Suppressor macrophage treated with lipopolysaccharide for 4 hours (primary cell): ENCODE results near the gene MSANTD1.

ENCODE experiments used
- DNase-seq: peaks from one replicate; pipeline ENCODE4 v3.0.0-alpha.2; 2020

Gene MSANTD1

DNA sequence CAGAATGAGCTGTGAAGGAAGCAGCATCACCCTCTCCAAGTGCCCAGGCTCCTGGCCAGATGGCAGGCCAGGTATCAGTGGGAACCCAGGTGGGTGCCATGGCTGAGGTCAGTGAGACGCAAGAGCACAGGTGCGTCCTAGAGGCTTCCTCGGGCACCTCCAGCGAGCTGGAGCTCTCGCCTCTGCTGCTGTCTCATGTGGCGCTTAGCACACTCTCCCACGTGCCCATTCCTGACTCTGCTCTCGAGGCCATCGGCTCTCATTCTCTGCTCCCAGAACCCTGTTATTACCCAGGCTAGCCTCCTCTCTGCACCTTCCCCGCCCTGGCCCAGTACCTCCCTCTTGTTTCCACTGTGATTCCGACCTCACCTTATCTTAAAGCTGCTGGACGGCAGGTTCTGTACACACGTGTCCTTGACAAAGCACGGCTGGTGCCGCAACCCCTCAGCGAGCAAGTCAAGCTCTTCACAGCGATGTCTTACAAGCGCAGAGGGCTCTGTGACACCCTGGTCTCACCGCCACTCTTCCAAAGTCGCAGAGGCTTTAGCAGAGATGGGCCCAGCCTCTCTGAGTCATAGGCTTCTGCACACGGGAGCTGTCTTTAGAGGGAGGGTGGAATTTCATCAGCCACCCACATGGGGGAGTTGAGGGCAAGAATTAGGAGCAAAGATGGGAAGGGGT, 15.4 kb upstream of the MSANTD1 start:
- DNase-seq, result no peak

DNA sequence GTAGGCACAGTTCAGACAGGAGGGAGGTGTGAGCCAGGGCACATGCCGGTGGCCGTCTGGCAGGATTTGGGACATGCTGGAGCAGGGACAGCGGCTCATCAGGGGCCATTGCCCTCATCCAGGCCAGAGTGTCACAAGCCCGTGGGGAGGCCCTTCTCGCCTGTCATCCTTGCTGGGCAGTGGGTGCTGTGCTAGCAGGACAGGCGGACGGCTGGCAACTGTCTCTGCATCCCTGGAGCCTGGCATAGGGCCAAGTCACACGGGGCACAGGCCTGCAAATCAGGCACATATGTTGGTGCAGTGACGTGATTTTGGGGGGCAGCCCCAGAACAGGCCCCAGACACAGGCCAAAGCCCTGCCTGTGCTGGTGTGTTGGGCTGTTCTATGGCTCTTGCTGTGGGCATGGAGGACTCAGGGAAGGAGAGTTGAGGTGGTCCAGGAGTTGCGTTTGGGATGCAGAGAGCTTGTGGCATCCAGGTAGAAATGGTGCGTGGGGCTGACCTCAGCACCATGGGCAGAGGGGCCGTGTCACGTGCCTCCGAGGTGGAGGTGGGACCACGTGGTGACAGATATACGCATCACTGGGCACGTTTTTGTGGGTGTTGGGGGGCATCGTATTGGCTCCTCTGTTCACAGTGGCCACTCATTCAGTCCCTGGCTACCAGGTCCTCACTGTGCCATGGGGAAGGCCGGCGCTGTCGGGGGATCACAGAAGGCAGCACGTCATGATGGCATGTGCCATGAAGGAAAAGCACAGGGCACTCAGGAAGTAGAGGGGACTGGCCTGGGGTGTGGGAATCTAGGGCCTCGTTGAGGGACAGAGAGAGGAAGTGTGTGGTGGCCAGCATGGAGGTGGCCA, 14.6 kb upstream of the MSANTD1 start:
- no peak for DNase-seq

DNA sequence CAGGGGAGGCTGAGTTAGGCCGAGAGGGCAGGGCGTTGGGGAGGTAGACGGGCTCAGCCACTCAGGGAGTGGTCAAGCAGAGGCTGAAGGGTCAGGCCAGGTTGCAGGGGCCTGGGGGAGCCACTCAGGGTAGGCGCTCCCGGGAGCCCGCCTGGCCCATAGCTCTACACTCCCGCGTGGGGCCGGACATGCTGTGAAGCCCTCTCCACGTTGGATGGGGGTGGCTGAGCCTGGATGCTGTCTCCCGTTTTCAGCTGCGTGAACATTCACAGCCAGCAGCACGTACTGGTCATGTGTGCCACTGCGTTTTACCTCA, 14.0 kb upstream of the MSANTD1 start:
- DNase-seq, result no peak

DNA sequence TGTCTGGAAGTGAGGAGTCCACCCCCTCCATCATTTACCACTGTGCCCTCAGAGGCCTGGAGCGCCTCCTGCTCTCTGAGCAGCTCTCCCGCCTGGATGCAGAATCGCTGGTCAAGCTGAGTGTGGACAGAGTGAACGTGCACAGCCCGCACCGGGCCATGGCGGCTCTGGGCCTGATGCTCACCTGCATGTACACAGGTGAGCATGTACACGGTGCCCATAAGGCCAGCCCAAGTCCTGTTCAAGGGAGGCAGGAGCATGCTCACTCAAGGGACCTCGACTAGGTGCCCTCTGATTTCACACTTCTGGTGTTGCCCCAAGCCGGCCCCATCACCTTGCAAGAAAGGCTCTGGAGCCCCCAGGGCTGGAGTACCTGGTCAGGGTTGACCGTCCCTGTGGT, 13.4 kb upstream of the MSANTD1 start:
- no peak for DNase-seq

DNA sequence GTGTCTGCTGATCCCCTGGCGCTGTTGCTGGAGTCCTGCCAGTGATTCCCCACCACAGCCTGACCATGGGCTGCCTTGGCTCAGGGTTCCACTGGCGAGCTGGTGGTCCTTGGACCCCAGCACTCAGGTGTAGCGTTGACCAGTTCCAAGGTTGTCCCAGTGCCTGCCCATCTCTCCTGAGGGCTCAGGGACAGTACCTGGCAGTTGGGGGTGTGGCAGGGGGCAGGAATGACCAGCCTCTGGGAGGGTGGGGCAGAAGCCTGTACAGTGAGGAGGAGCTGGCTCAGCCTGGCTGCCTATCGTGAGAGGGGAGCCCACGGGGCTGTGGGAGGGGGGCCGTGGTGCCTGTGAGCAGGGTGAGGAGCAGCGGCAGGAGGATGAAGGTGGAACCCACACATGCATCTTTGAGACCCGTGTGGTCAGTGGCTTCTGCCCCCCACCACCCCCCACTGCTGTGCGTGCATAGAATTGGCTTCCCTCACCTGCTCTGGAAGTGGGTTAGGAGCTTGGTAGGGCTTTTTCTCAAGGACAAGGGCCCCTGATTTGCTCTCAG, 12.6 kb upstream of the MSANTD1 start:
- no peak for DNase-seq

DNA sequence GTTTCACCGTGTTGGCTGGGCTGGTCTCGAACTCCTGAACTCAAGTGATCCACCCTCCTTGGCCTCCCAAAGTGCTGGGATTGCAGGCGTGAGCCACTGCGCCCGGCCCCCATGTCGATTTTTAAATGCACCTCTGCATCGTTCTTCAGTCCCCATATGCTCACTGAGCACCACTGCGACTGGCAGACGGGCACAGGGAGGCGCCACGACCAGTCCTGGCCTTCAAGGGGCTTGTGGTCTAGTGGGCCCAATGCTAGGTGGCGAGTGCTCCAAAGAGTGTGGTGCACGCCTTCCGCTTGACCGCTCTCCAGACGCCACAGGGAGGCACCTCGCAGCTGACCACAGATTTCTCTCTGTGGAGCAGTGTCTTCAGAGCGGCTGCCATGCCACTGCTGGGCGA, 11.7 kb upstream of the MSANTD1 start:
- DNase-seq, result no peak

DNA sequence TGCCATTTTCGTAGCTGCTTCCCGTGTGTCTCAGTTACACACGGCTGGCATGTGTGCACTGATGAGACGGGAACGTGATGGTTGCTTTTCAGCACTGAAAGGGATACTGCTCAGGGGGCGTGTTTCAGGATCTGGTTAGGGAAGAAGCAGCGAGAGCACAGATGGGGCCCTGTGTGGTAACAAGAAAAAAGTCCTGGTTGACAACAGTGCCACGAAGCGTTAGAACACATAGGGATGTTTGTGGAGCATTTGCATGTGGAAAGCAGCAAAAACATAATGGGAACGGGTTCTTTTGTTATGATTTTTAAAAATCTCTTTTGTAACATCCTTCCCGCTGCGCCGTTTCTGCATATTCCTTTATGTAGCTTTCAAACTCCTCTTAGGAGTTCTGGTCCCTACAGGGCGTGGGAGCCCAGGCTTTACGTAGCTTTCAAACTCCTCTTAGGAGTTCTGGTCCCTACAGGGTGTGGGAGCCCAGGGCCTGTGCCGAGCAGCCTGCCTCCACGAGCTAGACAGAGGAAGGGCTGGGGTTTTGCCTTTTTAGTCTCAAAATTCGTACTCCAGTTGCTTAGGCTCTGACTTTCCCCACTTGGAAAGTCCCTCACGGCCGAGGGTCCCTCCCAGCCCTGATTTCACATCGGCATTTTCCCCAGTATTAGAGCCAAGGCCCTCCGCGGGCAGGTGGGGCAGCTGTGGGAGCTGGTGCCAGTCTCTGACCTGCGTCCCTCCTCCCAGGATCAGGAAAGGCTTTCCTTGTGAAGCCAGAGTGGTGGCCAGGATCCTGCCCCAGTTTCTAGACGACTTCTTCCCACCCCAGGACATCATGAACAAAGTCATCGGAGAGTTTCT, 11.0 kb upstream of the MSANTD1 start:
- DNase-seq, result no peak

DNA sequence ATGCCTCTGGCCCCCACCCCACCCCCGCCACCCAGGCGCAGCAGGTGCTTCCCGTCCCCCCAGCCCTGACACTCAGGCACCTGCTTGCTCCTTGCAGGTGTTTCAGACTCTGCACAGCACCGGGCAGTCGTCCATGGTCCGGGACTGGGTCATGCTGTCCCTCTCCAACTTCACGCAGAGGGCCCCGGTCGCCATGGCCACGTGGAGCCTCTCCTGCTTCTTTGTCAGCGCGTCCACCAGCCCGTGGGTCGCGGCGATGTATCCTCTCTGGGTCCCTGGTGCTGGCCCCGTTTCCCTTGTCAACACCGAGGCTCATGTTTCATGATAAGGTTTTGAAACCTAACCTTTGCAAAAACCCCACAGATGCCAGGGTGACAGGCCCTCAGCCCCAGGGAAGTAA, 10.2 kb upstream of the MSANTD1 start:
- DNase-seq, result no peak

DNA sequence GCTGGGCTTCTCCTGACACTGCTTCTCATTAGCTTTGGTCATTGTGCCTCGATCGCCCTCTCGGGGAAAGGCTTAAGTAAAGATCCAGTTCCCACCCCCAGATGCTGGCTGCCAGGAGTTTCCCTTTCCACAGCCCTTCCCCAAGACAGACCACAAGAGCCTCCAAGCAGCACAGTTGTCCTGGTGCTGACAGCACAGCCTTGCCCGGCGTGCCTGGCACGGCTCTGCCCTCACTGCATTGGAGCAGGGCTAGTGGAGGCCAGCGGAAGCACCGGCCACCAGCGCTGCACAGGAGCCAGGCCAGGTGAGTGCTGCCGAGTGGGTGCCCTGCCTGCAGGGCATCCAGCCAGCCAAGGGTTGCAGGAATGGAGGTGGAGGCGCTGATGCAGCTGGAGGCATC, 9.7 kb upstream of the MSANTD1 start:
- DNase-seq, result no peak

DNA sequence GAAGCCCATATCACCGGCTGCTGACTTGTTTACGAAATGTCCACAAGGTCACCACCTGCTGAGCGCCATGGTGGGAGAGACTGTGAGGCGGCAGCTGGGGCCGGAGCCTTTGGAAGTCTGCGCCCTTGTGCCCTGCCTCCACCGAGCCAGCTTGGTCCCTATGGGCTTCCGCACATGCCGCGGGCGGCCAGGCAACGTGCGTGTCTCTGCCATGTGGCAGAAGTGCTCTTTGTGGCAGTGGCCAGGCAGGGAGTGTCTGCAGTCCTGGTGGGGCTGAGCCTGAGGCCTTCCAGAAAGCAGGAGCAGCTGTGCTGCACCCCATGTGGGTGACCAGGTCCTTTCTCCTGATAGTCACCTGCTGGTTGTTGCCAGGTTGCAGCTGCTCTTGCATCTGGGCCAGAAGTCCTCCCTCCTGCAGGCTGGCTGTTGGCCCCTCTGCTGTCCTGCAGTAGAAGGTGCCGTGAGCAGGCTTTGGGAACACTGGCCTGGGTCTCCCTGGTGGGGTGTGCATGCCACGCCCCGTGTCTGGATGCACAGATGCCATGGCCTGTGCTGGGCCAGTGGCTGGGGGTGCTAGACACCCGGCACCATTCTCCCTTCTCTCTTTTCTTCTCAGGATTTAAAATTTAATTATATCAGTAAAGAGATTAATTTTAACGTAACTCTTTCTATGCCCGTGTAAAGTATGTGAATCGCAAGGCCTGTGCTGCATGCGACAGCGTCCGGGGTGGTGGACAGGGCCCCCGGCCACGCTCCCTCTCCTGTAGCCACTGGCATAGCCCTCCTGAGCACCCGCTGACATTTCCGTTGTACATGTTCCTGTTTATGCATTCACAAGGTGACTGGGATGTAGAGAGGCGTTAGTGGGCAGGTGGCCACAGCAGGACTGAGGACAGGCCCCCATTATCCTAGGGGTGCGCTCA, 8.7 kb upstream of the MSANTD1 start:
- no peak for DNase-seq

DNA sequence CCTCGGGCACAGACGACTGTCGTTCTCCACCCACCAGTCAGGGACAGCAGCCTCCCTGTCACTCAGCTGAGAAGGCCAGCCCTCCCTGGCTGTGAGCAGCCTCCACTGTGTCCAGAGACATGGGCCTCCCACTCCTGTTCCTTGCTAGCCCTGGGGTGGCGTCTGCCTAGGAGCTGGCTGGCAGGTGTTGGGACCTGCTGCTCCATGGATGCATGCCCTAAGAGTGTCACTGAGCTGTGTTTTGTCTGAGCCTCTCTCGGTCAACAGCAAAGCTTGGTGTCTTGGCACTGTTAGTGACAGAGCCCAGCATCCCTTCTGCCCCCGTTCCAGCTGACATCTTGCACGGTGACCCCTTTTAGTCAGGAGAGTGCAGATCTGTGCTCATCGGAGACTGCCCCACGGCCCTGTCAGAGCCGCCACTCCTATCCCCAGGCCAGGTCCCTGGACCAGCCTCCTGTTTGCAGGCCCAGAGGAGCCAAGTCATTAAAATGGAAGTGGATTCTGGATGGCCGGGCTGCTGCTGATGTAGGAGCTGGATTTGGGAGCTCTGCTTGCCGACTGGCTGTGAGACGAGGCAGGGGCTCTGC, 7.9 kb upstream of the MSANTD1 start:
- DNase-seq, result no peak

DNA sequence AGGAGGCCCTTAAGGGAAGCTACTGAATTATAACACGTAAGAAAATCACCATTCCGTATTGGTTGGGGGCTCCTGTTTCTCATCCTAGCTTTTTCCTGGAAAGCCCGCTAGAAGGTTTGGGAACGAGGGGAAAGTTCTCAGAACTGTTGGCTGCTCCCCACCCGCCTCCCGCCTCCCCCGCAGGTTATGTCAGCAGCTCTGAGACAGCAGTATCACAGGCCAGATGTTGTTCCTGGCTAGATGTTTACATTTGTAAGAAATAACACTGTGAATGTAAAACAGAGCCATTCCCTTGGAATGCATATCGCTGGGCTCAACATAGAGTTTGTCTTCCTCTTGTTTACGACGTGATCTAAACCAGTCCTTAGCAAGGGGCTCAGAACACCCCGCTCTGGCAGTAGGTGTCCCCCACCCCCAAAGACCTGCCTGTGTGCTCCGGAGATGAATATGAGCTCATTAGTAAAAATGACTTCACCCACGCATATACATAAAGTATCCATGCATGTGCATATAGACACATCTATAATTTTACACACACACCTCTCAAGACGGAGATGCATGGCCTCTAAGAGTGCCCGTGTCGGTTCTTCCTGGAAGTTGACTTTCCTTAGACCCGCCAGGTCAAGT, 6.9 kb upstream of the MSANTD1 start:
- DNase-seq, result no peak

DNA sequence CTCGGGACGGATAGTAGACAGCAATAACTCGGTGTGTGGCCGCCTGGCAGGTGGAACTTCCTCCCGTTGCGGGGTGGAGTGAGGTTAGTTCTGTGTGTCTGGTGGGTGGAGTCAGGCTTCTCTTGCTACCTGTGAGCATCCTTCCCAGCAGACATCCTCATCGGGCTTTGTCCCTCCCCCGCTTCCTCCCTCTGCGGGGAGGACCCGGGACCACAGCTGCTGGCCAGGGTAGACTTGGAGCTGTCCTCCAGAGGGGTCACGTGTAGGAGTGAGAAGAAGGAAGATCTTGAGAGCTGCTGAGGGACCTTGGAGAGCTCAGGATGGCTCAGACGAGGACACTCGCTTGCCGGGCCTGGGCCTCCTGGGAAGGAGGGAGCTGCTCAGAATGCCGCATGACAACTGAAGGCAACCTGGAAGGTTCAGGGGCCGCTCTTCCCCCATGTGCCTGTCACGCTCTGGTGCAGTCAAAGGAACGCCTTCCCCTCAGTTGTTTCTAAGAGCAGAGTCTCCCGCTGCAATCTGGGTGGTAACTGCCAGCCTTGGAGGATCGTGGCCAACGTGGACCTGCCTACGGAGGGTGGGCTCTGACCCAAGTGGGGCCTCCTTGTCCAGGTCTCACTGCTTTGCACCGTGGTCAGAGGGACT, 5.7 kb upstream of the MSANTD1 start:
- no peak for DNase-seq

DNA sequence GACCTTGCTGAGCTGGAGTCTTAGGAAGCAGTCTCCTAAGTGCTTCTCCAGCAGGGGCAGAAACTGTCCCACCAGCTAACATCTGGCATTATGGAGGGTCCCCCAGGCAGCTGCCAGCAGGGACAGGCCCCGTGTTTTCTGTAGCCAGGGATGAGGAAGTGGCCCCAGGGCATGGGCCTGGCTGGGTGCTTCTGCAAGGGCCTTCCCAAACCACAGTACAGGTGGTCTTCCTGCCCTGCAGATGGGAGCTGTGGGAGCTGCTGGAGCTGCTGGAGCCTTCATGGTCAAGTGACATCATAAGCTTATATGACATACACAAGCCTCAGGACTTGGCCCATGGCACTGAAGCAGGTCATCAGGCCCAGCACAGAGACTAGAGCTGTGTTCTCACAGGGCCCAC, 5.0 kb upstream of the MSANTD1 start:
- no peak for DNase-seq

DNA sequence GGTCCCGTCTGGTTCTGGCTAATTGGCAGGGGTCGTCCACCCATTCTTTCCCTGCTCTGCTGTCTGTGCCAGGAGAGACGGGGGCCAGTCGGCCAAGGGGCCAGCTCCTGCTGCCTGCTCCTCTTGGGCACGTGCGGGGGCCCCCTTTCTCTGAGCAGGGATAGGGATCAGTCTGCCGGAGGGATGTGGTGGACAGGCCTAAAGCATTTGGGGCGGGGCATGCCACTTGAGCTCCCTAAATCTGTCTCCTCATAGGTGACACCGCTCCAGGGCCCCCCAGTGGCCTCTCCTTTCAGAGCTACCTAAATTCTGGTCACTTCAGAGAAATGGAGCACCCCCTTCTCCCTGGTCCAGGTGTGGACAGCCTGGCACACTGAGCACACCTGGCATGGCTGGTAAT, 4.2 kb upstream of the MSANTD1 start:
- no peak for DNase-seq

DNA sequence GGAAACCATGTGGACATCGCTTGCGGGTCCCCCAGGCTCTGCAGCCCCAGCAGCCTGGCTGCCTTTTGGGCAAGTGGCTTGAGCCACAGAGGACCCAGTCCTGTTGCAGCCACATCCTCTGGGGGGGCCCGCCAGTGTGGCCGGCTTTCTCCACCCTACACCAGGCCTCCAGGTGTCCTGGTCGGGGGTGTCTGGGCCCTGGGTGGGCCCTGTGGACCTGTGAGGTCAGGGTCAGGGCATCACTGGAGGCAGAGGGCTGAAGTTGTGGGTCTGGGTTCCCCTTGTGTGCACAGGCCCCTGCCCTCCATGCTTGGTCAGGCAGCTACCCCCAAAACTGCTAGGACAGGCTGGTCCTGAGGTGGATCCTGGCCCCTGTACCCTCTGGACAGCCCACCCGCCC, 3.3 kb upstream of the MSANTD1 start:
- DNase-seq, result no peak

DNA sequence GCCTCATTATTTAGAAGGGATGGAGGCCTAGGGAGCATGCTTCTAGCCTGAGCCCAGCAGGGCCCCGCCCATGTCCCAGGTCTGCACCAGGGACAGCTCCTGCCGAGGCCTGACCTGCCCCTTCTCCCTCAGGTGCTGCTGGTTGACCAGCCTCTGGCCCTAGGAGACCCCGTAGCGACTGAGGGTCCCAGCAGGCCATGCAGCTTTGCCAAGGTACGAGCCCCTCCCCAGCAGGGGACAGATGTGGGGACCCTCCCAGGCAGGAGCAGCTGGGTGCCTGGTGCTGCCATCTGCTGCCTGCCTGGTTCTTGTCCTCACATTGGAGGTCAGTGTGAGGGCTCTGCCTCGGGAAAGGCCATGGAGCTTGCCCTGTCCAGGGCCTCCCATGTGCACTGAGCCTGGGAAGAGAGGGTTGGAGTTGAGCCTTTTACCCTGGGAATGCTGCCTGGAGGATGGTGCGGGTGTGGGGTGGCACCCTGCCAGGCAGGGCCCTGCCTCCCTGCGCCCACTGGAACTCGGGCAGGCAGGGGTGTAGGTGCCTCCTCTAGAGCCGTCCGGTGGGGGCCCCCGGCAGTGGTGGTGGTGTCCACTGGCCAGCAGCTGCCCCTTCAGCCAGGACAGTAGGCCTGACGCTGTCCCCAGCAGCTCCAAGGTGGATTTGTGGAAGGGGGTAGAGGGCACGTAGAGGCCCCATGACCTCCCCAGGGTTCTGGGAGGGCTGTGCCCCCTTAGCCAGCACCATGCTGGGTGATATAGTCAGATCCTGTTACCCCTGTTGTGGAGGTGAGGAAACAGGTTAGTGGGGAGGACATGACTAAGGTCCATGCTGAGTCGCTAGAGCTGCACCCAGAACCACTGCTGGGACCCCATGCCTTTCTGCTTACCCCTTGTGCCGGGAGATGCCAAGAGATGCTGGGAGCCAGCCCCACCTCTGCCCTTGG, 2.2 kb upstream of the MSANTD1 start:
- DNase-seq, result no peak

DNA sequence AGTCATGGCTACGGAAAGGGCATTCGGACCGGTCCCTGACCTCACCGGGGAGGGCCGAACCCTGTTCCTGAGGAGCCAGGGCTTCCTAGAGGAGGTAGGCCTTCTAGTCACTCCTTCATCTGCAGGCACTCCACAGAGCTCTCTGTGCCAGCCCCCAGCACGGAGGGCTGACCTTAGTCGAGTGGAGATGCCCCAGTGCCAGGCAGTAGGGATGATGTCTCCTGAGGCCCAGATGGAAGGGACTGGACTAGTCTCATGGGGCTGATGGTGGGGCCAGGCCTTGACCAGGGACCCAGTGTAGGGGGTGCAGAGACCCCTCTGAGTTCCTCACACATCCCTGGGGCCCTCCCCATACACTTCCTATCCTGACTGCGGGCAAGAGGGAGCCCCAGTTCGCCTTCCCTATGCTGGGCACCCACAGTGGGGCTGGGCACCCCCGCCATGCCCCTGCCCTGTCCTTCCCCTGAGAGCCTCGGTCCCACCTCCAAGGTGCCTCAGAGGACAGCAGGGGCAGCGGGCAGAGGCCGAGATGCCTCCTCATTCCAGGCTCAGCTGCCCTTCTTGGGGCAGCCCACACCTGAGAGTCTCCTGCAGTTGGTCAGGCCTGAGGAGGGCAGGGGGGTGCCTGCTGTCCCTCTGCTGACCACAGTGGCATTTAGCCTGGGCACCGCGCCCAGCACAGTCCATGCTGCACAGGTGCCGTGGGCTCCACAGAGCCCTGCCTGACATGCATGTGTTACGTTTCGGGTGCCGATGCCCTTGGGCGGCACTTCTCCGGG, 1.4 kb upstream of the MSANTD1 start:
- DNase-seq, result no peak

DNA sequence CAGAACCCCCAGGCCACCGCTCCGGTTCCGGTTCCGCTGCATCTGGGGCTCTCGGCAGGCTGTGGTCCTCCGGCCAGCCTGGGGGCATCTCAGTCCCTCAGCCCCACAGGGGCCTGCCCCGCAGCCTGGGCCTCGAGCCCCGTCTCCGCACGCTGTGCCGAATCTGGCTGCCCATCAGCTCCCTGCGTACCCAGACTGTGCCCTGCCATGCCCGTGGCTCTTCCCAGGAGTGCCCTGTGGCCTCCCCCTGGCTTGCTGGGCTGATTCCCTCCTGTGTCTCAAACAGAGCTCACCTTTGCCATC, 830 bp upstream of the MSANTD1 start:
- no peak for DNase-seq
